Muscle of arm (tissue), 12 donors: ENCODE results near the gene VPS37B. TPM values are rescaled to one million over a fixed set of nuclear protein-coding genes. Genes with fewer than 3 reads are reported as not detected.
"Not testable (repeated sequence)": the region's sequence is repeated elsewhere in the genome, so short reads cannot be mapped to it uniquely, and the experiment has no call there.

Experiments
- DNase-seq: peaks from one replicate; pipeline ENCODE4 v3.0.0-alpha.2; 2013
- polyA plus RNA-seq, 12 donors: library from polyadenylated mRNA; unstranded; fragments of 120-200 nt; gene quantifications; one replicate each; pipeline ENCODE4 v1.2.1, GENCODE V29; 2013; ENCODE audit not compliant: insufficient read length in 12 of 12

VPS37B gene
- polyA plus RNA-seq, 12 donors, result 19.7 to 69.1 (median 22.3) TPM; not detected in 1

GRCh38 chr12:122886161-122886560, 9.8 kb downstream of the VPS37B start:
- DNase-seq, result no peak

GRCh38 chr12:122884860-122885259, 11.1 kb downstream of the VPS37B start:
- no peak for DNase-seq

- DNase-seq, result no peak
Observed at GRCh38 chr12:122884091-122884826, 11.7 kb downstream of the VPS37B start.

GRCh38 chr12:122882908-122883558, 12.9 kb downstream of the VPS37B start:
- DNase-seq, result no peak

DNA sequence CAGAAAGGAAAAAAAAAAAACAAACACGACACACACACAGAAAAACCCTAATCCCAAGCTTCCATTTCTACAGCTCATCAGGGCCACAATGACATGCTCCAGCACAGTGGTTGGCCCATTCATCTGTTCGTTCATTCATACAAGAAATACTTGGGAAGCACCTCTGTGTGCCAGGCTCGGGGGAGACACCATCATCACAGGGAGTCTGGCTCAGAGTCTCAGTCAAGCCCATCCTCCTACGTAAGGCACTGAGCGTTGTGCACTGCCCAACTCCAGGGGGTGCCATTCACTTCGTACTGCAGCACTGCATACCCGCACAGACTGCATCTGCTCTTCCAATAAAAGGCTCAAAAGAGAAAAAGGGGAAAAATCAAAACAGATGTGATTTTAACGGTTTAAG, 15.3 kb downstream of the VPS37B start:
- DNase-seq, result no peak

- no peak for DNase-seq
Observed at GRCh38 chr12:122880155-122880667, 15.7 kb downstream of the VPS37B start.

- no peak for DNase-seq
Observed at GRCh38 chr12:122878780-122879612, 16.9 kb downstream of the VPS37B start.

DNA sequence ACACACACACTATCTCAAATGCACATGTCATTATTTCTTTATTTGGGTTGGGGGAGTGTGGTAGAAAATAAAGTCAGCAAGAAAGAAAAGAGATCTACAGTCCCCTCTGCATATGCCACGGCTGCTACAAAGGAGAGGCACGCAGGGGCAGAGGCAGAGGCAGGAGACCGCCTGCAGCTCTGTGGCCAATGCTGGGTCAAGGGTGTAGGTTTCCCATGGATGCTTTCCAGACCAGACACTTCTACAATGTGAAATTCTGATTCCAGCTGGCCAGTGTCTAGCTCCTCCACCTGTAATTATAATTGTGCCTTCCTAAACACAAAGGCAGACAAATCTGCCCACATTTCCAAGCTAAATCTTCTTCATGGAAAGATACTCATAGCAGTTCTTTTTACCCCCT, 19.2 kb downstream of the VPS37B start:
- no peak for DNase-seq

- DNase-seq, result not testable (repeated sequence)
Observed at GRCh38 chr12:122876281-122876680, 19.6 kb downstream of the VPS37B start.

- no peak for DNase-seq
Observed at GRCh38 chr12:122875590-122876220, 20.2 kb downstream of the VPS37B start.

DNA sequence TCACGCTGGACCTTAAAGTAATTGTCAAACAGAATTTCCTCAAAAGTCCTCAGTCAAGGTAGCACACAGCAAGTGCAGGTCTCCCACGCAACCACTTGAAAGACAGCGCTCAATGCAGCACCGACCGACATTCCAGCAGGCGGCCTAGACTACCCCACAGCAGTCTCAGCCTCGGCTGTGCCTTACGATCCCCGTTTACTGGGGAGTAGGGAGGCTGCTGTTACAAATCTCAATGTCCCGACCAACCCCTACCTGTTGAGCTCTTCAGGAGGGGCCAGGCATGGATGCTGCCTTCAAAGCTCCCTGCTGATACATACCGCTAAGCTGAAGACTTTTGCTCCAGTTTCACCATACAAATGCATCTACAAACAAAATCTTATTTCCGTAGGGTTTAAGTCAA, 21.8 kb downstream of the VPS37B start:
- no peak for DNase-seq

GRCh38 chr12:122873540-122873939, 22.4 kb downstream of the VPS37B start:
- no peak for DNase-seq

GRCh38 chr12:122872815-122873361, 23.0 kb downstream of the VPS37B start:
- DNase-seq, result no peak

GRCh38 chr12:122871851-122872780, 23.8 kb downstream of the VPS37B start:
- DNase-seq, result peak; percentile 70

GRCh38 chr12:122870867-122871664, 24.9 kb downstream of the VPS37B start:
- DNase-seq, result no peak

- no peak for DNase-seq
Observed at GRCh38 chr12:122870163-122870842, 25.6 kb downstream of the VPS37B start.

DNA sequence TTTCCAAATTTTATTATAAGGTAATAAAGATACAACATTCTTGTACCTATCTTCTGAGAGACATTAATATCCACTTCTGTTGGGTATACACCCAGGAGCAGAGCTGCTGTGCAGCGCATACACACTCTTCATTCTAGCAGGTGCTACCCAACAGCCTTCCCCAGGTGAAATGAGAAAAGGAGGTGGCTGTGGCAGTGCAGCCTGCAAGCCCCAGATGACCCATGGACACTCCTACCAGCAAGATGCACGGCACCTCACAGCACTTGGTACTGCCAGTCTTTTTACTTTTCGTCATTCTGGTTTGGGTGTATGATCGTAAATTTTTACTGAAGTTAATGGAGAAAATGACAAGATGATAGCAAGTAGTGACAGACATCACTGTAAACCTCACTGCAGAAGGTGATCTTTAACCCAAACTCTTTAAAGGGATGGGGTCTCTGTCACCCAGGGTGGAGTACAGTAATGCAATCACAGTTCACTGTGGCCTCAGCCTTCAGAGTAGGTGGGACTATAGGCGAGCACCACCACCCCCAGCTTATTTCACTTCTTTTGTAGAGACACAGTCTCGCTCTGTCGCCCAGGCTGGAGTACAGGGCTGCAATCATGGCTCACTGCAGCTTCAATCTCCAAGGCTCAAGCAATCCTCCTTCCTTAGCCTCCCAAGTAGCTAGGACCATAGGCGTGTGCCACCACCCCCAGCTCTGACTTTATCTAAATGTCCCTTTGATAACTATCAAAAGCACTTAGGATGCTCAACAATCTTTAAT, 26.5 kb downstream of the VPS37B start:
- no peak for DNase-seq
